Activated B cell treated with CpG ODN at 0.5 μM for 24 hours (primary cell): ENCODE results near the gene UBALD2. TPM values are rescaled to one million over a fixed set of nuclear protein-coding genes. Genes with fewer than 3 reads are reported as not detected.

Experiments
- ATAC-seq: fragments of 200-7000 bp; cut with Tn5 transposase; one replicate; pipeline ENCODE4 v1.10.0; 2021; ENCODE audit warnings: low read depth, mild to moderate bottlenecking, moderate library complexity
- CTCF ChIA-PET: fragments of 350-600 bp; sonication (Branson Sonifier 250); formaldehyde crosslinking; loops from one replicate; lab custom pipeline; 2021; ENCODE audit warnings: antibody characterized with exemption; lab: Charles Lee
- POLR2A ChIA-PET: fragments of 350-600 bp; sonication (Branson Sonifier 250); formaldehyde crosslinking; loops from one replicate; lab custom pipeline; 2021; ENCODE audit warnings: antibody characterized with exemption; lab: Charles Lee
- DNase-seq: peaks from one replicate; pipeline ENCODE4 v3.0.0; 2022
- H3K27ac Mint-ChIP-seq: one replicate; pipeline ENCODE4 v1.8.0; 2020; ENCODE audit warnings: mixed read lengths
- H3K27me3 Mint-ChIP-seq: one replicate; pipeline ENCODE4 v1.8.0; 2021; ENCODE audit warnings: mixed read lengths
- H3K36me3 Mint-ChIP-seq: one replicate; pipeline ENCODE4 v1.8.0; 2021; ENCODE audit warnings: low read depth, mixed read lengths
- H3K4me1 Mint-ChIP-seq: one replicate; pipeline ENCODE4 v1.8.0; 2021; ENCODE audit warnings: mixed read lengths
- H3K4me3 Mint-ChIP-seq: one replicate; pipeline ENCODE4 v1.8.0; 2020; ENCODE audit warnings: mild to moderate bottlenecking, mixed read lengths
- H3K9me3 Mint-ChIP-seq: one replicate; pipeline ENCODE4 v1.8.0; 2020; ENCODE audit warnings: mixed read lengths
- intact Hi-C: fragments of 100-400 bp; cut with micrococcal nuclease; formaldehyde crosslinking; loops from one replicate; pipeline ENCODE4 v1.15.1; 2024
- total RNA-seq: library from RNA; stranded (reverse); gene quantifications from 2 replicates; pipeline ENCODE4 v1.2.3, GENCODE V29; 2022
- TF ChIP-seq, protein P1 (sequence below): fragments of 200-600 bp; IDR thresholded peaks from one replicate; pipeline ENCODE4 v1.8.0; 2022; ENCODE audit warnings: antibody characterized with exemption, mild to moderate bottlenecking

UBALD2 gene
- total RNA-seq, 1 donor from 2014 or later, result 152 TPM

DNA sequence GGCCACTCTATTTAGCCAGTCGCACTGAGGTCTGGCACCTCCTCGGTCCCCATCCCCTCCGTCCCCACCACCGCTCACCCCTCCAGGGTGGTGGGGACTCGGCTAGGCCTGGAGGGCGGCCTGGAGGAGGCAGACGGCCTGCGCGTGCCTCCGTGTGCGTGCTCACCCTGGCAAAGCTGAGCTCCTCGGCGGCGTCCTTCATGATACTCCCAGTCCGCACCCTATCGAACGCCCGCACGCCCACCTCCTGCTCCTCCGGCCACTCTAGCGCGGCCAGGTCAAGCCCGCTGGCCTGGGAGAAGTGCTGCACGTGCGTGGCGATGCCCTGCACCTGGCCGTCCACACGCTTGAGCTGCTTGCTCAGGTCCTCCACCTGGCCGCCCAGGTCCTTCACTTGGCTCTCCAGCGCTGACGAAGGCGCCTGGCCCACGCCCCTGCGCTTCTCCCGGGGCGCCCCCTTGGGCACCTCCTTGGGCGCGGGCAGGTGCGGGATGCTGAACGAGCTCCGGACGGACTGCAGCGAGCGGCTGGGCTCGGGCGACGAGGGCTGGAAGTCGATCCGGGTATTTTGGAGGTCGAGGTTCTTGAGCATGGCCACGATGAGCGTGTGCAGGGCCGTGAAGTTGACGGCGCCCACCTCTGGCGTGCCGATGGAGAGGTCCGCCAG, 42.3 kb downstream of the UBALD2 start:
- CTCF ChIA-PET, result no interaction called here
- peaks cover 14% of the 10 kb centered on the region for H3K36me3 Mint-ChIP-seq
- ATAC-seq (no peak), DNase-seq (no peak)
- TF ChIP-seq, protein P1, sequence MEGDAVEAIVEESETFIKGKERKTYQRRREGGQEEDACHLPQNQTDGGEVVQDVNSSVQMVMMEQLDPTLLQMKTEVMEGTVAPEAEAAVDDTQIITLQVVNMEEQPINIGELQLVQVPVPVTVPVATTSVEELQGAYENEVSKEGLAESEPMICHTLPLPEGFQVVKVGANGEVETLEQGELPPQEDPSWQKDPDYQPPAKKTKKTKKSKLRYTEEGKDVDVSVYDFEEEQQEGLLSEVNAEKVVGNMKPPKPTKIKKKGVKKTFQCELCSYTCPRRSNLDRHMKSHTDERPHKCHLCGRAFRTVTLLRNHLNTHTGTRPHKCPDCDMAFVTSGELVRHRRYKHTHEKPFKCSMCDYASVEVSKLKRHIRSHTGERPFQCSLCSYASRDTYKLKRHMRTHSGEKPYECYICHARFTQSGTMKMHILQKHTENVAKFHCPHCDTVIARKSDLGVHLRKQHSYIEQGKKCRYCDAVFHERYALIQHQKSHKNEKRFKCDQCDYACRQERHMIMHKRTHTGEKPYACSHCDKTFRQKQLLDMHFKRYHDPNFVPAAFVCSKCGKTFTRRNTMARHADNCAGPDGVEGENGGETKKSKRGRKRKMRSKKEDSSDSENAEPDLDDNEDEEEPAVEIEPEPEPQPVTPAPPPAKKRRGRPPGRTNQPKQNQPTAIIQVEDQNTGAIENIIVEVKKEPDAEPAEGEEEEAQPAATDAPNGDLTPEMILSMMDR, result no peak
- no peak overlapping the region for H3K4me3 Mint-ChIP-seq
- H3K4me1 Mint-ChIP-seq, result peaks cover 5% of the 10 kb centered on the region
- intact Hi-C loops, result no loop called here
- H3K27me3 Mint-ChIP-seq, result no peaks in the 10 kb centered on the region
- H3K9me3 Mint-ChIP-seq, result no peaks in the 10 kb centered on the region
- H3K27ac Mint-ChIP-seq, result no peak overlapping the region
- POLR2A ChIA-PET, result interaction anchor here (0.6 kb wide), 2 partner anchors 237 to 314 kb away, joined by 3 to 6 read pairs; no protein-coding TSS in a partner anchor

DNA sequence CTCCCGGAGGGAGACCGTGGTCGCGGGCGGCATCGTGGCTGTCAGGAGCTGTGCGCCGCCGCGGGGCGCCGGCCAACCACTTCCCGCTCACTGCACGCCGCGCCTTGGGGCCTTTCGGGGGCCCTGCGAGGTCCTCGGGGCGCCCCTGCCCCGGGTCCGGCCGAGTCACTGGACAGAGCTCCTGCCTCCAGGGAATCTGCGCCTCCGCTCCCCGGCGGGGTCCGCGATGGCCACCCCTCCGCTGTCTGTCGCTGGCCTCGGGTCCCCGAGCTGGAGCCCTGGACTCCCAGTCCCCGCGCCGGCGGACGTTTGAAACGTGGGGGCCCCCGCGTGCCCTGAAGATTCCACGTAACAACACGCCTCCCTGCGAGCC, 42.8 kb downstream of the UBALD2 start, which contains the start of gene QRICH2:
Gene QRICH2, minus strand, starts transcription at position 311 of the 373 bp plus-strand sequence. Its CDS starts 278 bp downstream, at position 33.
- H3K27ac Mint-ChIP-seq, result no peak within 1 kb of the TSS

DNA sequence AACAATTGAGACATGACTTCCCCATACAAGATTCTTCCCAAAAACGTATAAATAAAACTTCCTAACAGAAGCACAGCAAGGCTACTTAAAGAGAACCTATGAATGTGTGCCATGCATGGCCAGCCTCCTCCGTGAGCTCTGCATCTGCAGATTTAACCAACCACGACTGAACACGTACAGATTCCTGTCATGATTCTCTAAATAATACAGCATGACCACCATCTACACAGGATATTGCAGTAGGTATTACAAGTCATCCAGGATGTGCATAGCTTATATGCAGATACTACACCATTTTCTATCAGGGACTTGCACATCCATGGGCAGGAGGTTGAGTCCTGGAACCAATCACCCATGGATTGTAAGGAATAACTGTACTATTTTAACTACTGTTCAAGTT, 44.3 kb downstream of the UBALD2 start:
- Mint-ChIP-seq H3K4me3 (no peak overlapping the region), H3K27me3 (no peaks in the 10 kb centered on the region), H3K27ac (peak overlapping the region; percentile 51), H3K4me1 (peaks cover 5% of the 10 kb centered on the region), H3K9me3 (no peaks in the 10 kb centered on the region), H3K36me3 (peaks cover 29% of the 10 kb centered on the region)
- intact Hi-C loops, result no loop called here
- ChIA-PET CTCF (interaction anchor here (1.5 to 1.7 kb wide), 2 partner anchors 10 to 88 kb away, joined by 6 to 9 read pairs; no protein-coding TSS in a partner anchor), POLR2A (no interaction called here)
- ATAC-seq (no peak), DNase-seq (no peak)
- TF ChIP-seq, protein P1, result no peak

More for the DNA sequence above, 42.8 kb downstream of the UBALD2 start, which contains the start of gene QRICH2:
- H3K36me3 Mint-ChIP-seq, result peaks cover 19% of the 10 kb centered on the region
- TF ChIP-seq, protein P1, result no peak
- intact Hi-C loops, result no loop called here
- no peaks in the 10 kb centered on the region for H3K27me3 Mint-ChIP-seq
- H3K4me1 Mint-ChIP-seq, result peaks cover 5% of the 10 kb centered on the region
- H3K9me3 Mint-ChIP-seq, result no peaks in the 10 kb centered on the region
- ChIA-PET POLR2A (no interaction called here), CTCF (no interaction called here)
- no peak for ATAC-seq
- H3K4me3 Mint-ChIP-seq, result no peak within 1 kb of the TSS
- no peak for DNase-seq

DNA sequence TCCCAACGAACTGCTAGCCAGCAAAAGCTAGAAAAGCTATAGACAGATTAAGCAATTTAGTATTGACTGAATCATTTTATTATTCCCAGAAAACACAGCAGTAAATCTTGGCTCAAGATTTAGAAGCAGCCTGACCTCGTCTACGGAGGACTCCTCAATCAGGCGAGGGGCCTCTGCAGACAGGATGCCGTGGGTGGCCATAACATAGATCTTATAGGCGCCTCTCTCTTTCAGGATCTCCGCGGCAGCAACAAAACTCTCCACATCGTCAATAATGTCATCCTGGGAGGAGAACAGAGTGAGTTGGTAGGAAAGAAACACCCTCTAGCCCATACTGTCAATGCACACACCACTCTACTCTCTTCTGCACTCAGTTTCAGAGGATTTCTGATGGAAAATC, 47.6 kb downstream of the UBALD2 start:
- Mint-ChIP-seq H3K27me3 (no peaks in the 10 kb centered on the region), H3K4me3 (no peak overlapping the region), H3K36me3 (peaks cover 41% of the 10 kb centered on the region), H3K27ac (no peak overlapping the region), H3K9me3 (no peaks in the 10 kb centered on the region), H3K4me1 (peaks cover 5% of the 10 kb centered on the region)
- ChIA-PET CTCF (interaction anchor here (0.8 kb wide), 1 partner anchor 132 kb away, joined by 3 read pairs; no protein-coding TSS in a partner anchor), POLR2A (no interaction called here)
- no peak for DNase-seq
- no peak for ATAC-seq
- TF ChIP-seq, protein P1, result no peak
- intact Hi-C loops, result no loop called here

DNA sequence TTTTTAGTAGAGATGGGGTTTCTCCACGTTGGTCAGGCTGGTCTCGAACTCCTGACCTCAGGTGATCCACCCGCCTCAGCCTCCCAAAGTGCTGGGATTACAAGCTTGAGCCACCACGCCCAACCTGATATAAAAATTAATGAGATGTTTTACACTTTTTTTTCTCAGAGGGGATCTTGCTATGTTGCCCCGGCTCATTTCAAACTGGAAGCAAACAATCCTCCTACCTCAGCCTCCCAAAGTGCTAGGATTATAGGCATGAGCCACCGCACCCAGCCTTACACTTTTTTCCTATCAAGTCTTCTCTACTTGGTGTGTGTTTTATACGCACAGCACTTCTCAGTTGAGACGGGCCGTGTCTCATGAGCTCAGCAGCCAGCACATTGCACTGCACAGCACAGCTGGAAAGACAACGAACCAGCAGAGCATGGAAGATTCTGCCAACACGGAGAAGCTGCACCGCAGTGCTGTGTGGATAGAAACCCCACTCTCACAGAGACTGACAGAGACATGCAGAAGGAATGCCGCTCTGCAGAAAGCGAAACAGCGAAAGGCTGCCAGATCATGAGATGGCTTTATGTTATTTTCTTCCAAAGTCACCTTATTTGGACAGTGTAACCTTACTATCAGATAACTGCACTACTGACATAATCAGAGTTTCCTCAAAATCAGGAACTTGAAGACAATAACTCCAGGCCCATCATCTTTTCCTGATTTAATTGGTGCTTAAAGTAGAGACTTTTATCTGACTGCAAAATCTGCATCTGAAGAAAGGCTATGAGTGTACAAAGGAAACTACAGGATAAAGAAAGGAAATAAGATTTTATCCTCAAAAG, 49.5 kb downstream of the UBALD2 start:
- Mint-ChIP-seq H3K27me3 (no peaks in the 10 kb centered on the region), H3K36me3 (peaks cover 43% of the 10 kb centered on the region), H3K4me3 (no peak overlapping the region), H3K9me3 (no peaks in the 10 kb centered on the region), H3K4me1 (peaks cover under 1% of the 10 kb centered on the region), H3K27ac (no peak overlapping the region)
- TF ChIP-seq, protein P1, result no peak
- intact Hi-C loops, result no loop called here
- CTCF ChIA-PET, result no interaction called here
- DNase-seq, result no peak
- POLR2A ChIA-PET, result interaction anchor here (0.8 kb wide), 1 partner anchor 350 kb away, joined by 6 read pairs; no protein-coding TSS in a partner anchor
- no peak for ATAC-seq
